HG03457 (cell line): ENCODE data around the gene TET2.
A peak's percentile ranks its signal among the peaks of the same experiment; 100 is the strongest.

Experiments
- ATAC-seq: cut with Tn5 transposase; IDR thresholded peaks from one replicate; pipeline ENCODE4 v1.9.1; 2021; ENCODE audit warnings: moderate number of reproducible peaks; ENCODE audit not compliant: unreplicated experiment

TET2 gene

DNA sequence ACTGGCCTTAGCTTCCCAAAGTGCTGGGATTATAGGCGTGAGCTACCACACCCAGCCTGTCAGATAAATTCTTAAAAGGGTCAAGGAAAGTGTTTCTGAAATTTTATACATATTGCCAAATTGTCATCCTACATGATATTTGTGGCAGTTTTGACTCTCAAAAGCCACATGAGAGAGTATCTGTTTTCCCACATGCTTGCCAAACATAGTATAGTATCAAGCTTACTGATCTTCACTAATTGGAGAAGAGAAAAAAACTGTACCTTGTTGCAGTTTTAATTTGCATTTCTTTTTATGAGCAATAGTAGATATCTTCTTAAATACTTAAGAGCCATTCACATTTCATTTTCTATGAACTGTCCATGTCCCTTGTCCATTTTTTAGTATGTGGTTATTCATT lies 83.6 kb downstream of the TET2 start:
- ATAC-seq, result no peak

DNA sequence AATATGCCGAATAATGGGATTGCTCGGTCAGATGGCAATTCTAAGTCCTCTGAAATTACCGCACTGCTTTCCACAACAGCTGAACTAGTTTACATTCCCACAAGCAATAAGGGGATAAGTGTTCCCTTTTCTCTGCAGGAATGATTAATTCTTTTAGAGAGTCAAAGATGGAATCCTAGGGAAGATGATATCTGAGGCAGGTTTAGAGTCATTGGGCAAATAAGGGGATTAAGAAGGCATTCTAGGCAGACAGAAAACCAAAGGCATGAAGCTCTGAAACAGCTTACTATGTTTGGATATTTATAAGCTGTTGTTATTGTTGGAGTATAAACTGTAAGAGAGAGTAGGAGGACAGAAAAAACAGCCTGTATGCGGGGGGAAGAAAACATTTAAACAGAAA lies 85.7 kb downstream of the TET2 start:
- no peak for ATAC-seq

DNA sequence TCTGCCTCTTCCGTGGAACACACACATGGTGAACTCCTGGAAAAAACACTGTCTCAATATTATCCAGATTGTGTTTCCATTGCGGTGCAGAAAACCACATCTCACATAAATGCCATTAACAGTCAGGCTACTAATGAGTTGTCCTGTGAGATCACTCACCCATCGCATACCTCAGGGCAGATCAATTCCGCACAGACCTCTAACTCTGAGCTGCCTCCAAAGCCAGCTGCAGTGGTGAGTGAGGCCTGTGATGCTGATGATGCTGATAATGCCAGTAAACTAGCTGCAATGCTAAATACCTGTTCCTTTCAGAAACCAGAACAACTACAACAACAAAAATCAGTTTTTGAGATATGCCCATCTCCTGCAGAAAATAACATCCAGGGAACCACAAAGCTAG lies 87.9 kb downstream of the TET2 start:
- no peak for ATAC-seq

DNA sequence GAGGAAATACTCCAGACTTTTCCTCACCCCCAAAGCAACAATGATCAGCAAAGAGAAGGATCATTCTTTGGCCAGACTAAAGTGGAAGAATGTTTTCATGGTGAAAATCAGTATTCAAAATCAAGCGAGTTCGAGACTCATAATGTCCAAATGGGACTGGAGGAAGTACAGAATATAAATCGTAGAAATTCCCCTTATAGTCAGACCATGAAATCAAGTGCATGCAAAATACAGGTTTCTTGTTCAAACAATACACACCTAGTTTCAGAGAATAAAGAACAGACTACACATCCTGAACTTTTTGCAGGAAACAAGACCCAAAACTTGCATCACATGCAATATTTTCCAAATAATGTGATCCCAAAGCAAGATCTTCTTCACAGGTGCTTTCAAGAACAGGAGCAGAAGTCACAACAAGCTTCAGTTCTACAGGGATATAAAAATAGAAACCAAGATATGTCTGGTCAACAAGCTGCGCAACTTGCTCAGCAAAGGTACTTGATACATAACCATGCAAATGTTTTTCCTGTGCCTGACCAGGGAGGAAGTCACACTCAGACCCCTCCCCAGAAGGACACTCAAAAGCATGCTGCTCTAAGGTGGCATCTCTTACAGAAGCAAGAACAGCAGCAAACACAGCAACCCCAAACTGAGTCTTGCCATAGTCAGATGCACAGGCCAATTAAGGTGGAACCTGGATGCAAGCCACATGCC lies 89.7 kb downstream of the TET2 start:
- peak; percentile 75 for ATAC-seq

- ATAC-seq, result no peak
Measured at GRCh38 chr4:105236916-105237311, 90.2 kb downstream of the TET2 start.

GRCh38 chr4:105240037-105240436 lies 93.4 kb downstream of the TET2 start:
- ATAC-seq, result no peak

- ATAC-seq, result no peak
Measured at GRCh38 chr4:105241451-105241850, 94.8 kb downstream of the TET2 start.

DNA sequence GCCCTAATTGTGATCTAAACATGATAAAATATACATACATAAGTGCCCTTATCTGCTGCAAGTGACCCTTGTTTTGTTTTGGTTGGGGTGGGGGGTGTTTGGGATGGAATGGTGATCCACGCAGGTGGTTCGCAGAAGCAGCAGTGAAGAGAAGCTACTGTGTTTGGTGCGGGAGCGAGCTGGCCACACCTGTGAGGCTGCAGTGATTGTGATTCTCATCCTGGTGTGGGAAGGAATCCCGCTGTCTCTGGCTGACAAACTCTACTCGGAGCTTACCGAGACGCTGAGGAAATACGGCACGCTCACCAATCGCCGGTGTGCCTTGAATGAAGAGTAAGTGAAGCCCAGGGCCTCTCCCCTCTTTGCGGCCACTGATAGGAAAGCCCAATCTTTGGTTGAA lies 96.8 kb downstream of the TET2 start:
- ATAC-seq, result no peak

GRCh38 chr4:105246712-105247111 lies 100.0 kb downstream of the TET2 start:
- no peak for ATAC-seq

GRCh38 chr4:105248613-105249012 lies 101.9 kb downstream of the TET2 start:
- ATAC-seq, result no peak

DNA sequence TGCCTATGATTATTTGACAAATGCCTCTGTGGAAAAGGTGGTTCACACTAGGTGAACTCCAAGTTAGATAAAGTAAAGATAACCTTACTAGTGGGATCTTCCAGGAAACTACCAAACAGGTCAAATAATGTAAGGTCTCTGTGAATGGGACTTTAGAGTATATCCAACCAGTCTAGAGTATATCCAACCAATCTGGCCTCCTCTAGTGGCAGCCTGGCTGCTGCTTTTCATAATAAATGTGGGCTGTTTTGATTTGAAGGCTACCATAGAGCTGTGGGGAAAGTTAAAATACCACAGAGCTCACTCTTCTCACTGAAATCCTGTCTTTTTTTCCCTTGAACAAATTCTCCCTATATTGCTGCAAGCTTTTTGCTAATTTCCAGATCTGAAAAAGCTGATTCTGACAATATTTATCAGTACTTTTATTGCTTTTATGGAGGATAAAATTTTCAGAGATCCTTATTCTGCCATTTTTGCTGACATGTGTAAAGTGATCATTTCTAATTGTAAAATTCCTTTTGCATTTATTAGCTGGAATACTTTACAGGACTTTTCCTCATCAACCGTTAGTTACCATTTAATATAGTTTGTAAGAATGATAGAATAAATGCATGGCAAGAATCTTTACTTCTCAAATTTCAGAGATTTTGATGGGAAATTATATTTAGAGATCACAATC lies 111.3 kb downstream of the TET2 start:
- no peak for ATAC-seq

DNA sequence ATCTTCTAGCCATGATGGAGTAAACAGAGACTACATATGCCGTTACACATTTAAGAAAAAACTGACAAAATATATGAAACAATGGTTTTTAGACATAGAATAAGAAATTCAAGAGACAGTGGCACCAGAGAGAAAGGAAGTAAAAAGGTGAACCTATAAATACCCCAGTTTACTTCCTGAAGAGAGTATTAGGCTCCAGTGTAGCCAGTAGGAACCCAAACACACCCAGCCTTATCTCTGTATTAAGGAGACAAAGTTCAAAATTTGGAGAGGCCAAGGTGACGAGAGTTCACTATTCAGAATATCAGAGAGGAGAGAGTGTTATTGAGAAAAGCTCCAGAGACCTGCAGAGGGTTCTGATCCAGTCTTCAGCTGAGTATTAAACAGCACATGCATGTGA lies 119.0 kb downstream of the TET2 start:
- no peak for ATAC-seq

DNA sequence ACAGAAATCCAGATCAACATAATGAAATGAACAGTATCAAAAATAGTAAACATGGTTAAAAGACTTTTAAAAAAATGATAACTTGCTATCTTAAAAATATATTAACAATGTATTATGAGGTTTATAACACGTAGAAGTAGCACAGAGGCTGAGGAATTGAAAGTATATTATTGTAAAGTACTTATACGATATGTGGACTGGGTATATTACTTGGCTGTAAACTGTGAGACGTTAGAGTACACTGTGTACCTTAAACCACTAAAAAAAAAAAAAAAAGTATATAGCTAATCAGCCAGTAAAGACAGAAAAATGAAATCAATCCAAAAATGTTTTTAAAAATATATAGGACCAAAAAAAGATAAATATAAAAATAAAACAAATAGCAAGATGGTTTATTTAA lies 120.6 kb downstream of the TET2 start:
- no peak for ATAC-seq

DNA sequence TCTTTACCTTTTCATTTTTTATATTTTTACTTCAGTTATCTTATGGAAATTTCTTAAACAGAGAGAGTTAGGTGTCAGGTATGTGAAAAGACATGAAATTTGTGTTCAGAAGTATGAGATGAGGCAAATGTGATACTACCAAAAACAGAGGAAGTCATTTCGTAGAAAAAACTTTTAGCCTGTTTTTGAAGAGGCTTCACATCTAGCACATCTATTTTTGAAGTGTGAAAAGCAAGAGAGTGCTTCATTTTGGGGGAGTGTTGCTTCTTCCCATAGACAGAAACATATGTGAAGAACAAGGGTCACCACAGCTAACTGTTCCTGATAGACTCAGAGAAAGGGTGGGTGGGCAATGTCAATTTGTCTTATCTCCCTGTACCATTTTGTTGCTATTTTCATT lies 125.3 kb downstream of the TET2 start:
- ATAC-seq, result no peak

DNA sequence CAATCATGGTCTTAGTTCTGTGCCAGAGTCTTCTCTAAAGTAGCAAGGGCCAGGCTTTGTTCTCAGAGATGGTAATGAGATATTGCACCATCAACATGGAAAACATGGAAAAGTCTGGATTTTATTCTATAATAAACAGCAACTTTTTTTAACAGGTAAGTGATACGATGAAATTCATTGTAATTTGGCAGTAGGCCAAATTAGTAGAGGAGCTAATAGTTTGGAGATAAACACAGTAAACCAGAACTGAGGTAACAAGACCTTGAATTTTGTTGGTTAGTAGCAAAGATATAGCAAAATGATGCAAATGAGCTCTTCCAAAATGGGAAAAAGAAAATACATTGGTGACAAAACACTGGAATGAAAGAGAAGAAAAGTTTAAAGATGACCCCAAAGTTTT lies 126.6 kb downstream of the TET2 start:
- no peak for ATAC-seq

- ATAC-seq, result no peak
Measured at GRCh38 chr4:105274090-105274489, 127.4 kb downstream of the TET2 start.

DNA sequence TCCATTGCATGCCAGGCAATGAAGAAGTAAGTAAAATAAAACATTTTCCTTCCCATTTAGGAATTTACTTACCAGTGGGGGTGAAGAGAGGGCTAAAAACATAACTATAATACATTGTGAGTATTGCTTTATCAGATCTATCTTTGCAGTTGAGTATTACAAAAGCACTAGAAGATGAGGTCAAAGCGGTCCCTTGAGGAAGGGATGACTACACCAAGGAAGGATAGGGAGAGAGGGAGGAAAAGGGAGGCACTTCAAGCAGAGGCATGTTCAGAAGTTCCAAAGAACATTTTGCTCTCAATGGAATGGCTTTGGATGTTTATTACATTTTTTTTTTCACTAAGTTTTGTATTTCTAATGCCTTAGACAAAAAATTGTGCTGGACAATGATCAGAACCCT lies 127.8 kb downstream of the TET2 start:
- no peak for ATAC-seq

DNA sequence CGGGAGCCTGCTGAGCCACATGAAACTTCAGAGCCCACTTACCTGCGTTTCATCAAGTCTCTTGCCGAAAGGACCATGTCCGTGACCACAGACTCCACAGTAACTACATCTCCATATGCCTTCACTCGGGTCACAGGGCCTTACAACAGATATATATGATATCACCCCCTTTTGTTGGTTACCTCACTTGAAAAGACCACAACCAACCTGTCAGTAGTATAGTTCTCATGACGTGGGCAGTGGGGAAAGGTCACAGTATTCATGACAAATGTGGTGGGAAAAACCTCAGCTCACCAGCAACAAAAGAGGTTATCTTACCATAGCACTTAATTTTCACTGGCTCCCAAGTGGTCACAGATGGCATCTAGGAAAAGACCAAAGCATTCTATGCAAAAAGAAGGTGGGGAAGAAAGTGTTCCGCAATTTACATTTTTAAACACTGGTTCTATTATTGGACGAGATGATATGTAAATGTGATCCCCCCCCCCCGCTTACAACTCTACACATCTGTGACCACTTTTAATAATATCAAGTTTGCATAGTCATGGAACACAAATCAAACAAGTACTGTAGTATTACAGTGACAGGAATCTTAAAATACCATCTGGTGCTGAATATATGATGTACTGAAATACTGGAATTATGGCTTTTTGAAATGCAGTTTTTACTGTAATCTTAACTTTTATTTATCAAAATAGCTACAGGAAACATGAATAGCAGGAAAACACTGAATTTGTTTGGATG lies 129.9 kb downstream of the TET2 start:
- no peak for ATAC-seq

DNA sequence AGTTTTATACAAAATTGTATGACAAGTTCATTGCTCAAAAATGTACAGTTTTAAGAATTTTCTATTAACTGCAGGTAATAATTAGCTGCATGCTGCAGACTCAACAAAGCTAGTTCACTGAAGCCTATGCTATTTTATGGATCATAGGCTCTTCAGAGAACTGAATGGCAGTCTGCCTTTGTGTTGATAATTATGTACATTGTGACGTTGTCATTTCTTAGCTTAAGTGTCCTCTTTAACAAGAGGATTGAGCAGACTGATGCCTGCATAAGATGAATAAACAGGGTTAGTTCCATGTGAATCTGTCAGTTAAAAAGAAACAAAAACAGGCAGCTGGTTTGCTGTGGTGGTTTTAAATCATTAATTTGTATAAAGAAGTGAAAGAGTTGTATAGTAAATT lies 131.0 kb downstream of the TET2 start:
- no peak for ATAC-seq

DNA sequence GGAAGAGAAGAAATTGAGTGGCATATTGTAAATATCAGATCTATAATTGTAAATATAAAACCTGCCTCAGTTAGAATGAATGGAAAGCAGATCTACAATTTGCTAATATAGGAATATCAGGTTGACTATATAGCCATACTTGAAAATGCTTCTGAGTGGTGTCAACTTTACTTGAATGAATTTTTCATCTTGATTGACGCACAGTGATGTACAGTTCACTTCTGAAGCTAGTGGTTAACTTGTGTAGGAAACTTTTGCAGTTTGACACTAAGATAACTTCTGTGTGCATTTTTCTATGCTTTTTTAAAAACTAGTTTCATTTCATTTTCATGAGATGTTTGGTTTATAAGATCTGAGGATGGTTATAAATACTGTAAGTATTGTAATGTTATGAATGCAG lies 132.6 kb downstream of the TET2 start:
- no peak for ATAC-seq

- no peak for ATAC-seq
Measured at GRCh38 chr4:105280338-105281123, 133.9 kb downstream of the TET2 start.

GRCh38 chr4:105281124-105281415 lies 134.4 kb downstream of the TET2 start:
- ATAC-seq, result no peak
